Measurements from ENCODE around the gene CRYGB. TPM values are rescaled to one million over a fixed set of nuclear protein-coding genes. Genes with fewer than 3 reads are reported as not detected.

CRYGB gene
- total and polyA plus RNA-seq, 2 donors (not counting 1 experiment from before 2014, with no cell fraction given), result not detected

DNA sequence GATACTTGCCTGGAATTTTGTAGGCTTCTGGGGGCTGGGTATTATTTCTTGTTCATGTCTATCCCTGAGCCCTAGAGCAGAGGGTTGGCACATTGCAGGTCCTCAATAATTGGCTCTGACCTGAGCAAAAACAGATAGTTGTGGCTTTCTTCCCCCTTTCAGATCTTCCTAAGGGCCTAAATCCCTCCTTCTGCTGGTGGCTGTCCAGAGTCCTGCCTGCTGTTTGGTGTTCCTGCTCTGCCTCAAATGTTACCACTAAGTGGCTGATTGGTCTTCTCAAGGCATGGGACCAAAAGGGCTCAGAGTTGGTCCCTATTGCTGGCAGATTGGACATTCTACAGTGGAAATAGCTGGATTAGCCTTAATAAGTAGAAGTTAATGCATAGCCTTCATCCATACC is 1.1 kb upstream of the CRYGB start:
- no peaks in the 10 kb centered on the region for H4K20me1 ChIP-seq (ENCODE audit: control insufficient read depth, extremely low read depth, insufficient read depth, low read length)
- H3K36me3 ChIP-seq (ENCODE audit: control insufficient read depth, insufficient read depth, low read length), result no peaks in the 10 kb centered on the region
- H2AFZ ChIP-seq (ENCODE audit: low read length), result no peak overlapping the region
- H3K9ac ChIP-seq (ENCODE audit: insufficient read depth, low read length), result no peak overlapping the region
- no peak for DNase-seq (ENCODE audit: low read depth in 2 of 2)
- H3K4me3 ChIP-seq (replicated peaks in 1 of 4; ENCODE audit: control extremely low read depth in 1 of 4, insufficient read depth in 1 of 4, low read depth in 3 of 4, low read length in 4 of 4), result no peak overlapping the region
- no peaks in the 10 kb centered on the region for H3K27me3 ChIP-seq (ENCODE audit: control insufficient read depth, insufficient read depth, low read length)
- H3K9me3 ChIP-seq (ENCODE audit: control insufficient read depth, insufficient read depth, low read depth, low read length), result no peaks in the 10 kb centered on the region
- H3K4me1 ChIP-seq (ENCODE audit: control insufficient read depth, extremely low read depth, insufficient read depth, low read length), result no peaks in the 10 kb centered on the region
- H3K27ac ChIP-seq (ENCODE audit: insufficient read depth, low read length), result no peak overlapping the region
- TF ChIP-seq, protein P1, sequence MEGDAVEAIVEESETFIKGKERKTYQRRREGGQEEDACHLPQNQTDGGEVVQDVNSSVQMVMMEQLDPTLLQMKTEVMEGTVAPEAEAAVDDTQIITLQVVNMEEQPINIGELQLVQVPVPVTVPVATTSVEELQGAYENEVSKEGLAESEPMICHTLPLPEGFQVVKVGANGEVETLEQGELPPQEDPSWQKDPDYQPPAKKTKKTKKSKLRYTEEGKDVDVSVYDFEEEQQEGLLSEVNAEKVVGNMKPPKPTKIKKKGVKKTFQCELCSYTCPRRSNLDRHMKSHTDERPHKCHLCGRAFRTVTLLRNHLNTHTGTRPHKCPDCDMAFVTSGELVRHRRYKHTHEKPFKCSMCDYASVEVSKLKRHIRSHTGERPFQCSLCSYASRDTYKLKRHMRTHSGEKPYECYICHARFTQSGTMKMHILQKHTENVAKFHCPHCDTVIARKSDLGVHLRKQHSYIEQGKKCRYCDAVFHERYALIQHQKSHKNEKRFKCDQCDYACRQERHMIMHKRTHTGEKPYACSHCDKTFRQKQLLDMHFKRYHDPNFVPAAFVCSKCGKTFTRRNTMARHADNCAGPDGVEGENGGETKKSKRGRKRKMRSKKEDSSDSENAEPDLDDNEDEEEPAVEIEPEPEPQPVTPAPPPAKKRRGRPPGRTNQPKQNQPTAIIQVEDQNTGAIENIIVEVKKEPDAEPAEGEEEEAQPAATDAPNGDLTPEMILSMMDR (conservative IDR thresholded peaks at IDR 0.05 in 1 of 2, IDR thresholded peaks at IDR 0.05 in 1 of 2; ENCODE audit: low read depth in 1 of 2, low read length in 2 of 2), result no peak
- no peak for TF ChIP-seq EZH2 (IDR thresholded peaks at IDR 0.05; ENCODE audit: low read length, missing control alignments)
- H3K4me2 ChIP-seq (ENCODE audit: extremely low read depth, insufficient read depth, low read length), result no peak overlapping the region
- H3K79me2 ChIP-seq (ENCODE audit: control insufficient read depth, insufficient read depth, low read length), result no peaks in the 10 kb centered on the region

DNA sequence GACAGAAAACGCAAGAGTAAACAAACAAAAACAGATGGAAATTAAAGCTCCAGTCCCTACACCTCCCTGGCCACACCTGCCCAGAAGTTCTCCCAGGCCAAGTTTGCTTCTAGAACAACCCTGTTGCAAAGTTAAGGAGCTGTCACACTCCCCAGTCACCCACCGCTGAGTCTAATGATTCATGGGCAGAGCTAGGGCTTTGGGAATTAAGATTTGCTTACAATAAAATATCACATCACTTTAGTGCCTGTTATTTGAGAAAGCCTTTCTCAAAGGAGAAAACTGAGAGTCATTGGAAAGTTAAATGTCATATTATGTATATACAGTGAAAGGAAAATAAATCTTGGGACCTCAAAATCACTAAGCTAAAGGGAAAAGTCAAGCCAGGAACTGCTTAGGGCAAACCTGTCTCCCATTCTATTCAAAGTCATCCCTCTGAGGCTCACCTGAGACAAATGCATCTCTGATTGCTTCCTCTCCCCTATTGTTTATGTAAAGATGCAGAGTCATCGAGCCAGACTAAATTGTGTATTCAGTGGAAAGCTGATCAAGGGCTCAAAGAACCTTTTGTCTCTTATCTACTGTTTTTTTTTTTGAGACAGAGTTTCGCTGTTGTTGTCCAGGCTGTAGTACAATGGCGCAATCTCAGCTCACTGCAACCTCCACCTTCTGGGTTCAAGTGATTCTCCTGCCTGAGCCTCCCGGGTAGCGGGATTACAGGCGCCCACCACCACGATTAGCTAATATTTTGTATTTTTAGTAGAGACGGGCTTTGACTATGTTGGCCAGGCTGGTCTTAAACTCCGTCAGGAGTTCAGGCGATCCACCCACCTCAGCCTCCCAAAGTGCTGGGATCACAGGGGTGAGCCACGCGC is 2.8 kb downstream of the CRYGB start:
- H3K36me3 ChIP-seq (ENCODE audit: control insufficient read depth, insufficient read depth, low read length), result no peaks in the 10 kb centered on the region
- no peak for TF ChIP-seq EZH2 (IDR thresholded peaks at IDR 0.05; ENCODE audit: low read length, missing control alignments)
- TF ChIP-seq, protein P1 (conservative IDR thresholded peaks at IDR 0.05 in 1 of 2, IDR thresholded peaks at IDR 0.05 in 1 of 2; ENCODE audit: low read depth in 1 of 2, low read length in 2 of 2), result no peak
- H3K27ac ChIP-seq (ENCODE audit: insufficient read depth, low read length), result no peak overlapping the region
- no peak overlapping the region for H3K4me2 ChIP-seq (ENCODE audit: extremely low read depth, insufficient read depth, low read length)
- H3K9me3 ChIP-seq (ENCODE audit: control insufficient read depth, insufficient read depth, low read depth, low read length), result no peaks in the 10 kb centered on the region
- no peak for DNase-seq (ENCODE audit: low read depth in 2 of 2)
- H3K27me3 ChIP-seq (ENCODE audit: control insufficient read depth, insufficient read depth, low read length), result no peaks in the 10 kb centered on the region
- H3K4me1 ChIP-seq (ENCODE audit: control insufficient read depth, extremely low read depth, insufficient read depth, low read length), result no peaks in the 10 kb centered on the region
- H4K20me1 ChIP-seq (ENCODE audit: control insufficient read depth, extremely low read depth, insufficient read depth, low read length), result no peaks in the 10 kb centered on the region
- no peak overlapping the region for H3K4me3 ChIP-seq (replicated peaks in 1 of 4; ENCODE audit: control extremely low read depth in 1 of 4, insufficient read depth in 1 of 4, low read depth in 3 of 4, low read length in 4 of 4)
- no peak overlapping the region for H2AFZ ChIP-seq (ENCODE audit: low read length)
- H3K79me2 ChIP-seq (ENCODE audit: control insufficient read depth, insufficient read depth, low read length), result no peaks in the 10 kb centered on the region
- H3K9ac ChIP-seq (ENCODE audit: insufficient read depth, low read length), result no peak overlapping the region

DNA sequence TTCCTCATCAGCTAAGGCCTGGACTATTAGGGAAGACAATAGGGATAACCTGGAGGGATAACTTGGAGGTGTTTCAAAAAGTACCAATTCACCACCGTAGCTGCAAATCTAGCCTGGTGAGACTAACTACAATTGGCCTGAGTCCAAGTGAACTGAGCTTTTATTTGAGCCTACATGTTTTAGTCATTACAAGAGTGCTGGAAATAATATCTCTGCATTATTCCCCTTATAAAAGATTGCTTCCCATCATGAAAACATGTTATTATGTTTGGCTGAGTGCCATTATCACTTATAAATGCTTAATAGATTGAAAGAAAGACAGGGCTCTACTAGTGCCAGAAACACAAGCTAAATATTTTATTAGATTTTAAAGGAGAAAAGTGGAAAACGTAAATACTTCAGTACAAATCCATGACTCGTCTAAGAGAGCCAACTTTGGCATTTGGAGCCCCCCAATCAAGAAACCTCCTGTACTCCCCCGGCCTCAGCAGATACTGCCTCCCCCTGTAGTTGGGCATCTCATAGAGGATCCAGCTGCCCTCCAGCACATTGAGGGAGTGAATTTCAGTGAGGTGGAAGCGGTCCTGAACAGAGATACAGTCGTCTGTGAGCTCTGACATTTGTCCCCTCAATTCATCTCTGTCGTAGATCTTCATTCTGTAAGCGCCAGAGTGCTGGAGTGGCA is 3.6 kb downstream of the CRYGB start:
- H3K9me3 ChIP-seq (ENCODE audit: control insufficient read depth, insufficient read depth, low read depth, low read length), result no peaks in the 10 kb centered on the region
- H2AFZ ChIP-seq (ENCODE audit: low read length), result no peak overlapping the region
- TF ChIP-seq, protein P1 (conservative IDR thresholded peaks at IDR 0.05 in 1 of 2, IDR thresholded peaks at IDR 0.05 in 1 of 2; ENCODE audit: low read depth in 1 of 2, low read length in 2 of 2), result no peak
- TF ChIP-seq EZH2 (IDR thresholded peaks at IDR 0.05; ENCODE audit: low read length, missing control alignments), result no peak
- no peaks in the 10 kb centered on the region for H3K4me1 ChIP-seq (ENCODE audit: control insufficient read depth, extremely low read depth, insufficient read depth, low read length)
- no peak overlapping the region for H3K4me3 ChIP-seq (replicated peaks in 1 of 4; ENCODE audit: control extremely low read depth in 1 of 4, insufficient read depth in 1 of 4, low read depth in 3 of 4, low read length in 4 of 4)
- H3K36me3 ChIP-seq (ENCODE audit: control insufficient read depth, insufficient read depth, low read length), result no peaks in the 10 kb centered on the region
- no peak overlapping the region for H3K9ac ChIP-seq (ENCODE audit: insufficient read depth, low read length)
- H3K27ac ChIP-seq (ENCODE audit: insufficient read depth, low read length), result no peak overlapping the region
- no peak overlapping the region for H3K4me2 ChIP-seq (ENCODE audit: extremely low read depth, insufficient read depth, low read length)
- H4K20me1 ChIP-seq (ENCODE audit: control insufficient read depth, extremely low read depth, insufficient read depth, low read length), result no peaks in the 10 kb centered on the region
- DNase-seq (ENCODE audit: low read depth in 2 of 2), result peak; percentile 8 to 27
- H3K79me2 ChIP-seq (ENCODE audit: control insufficient read depth, insufficient read depth, low read length), result no peaks in the 10 kb centered on the region
- no peaks in the 10 kb centered on the region for H3K27me3 ChIP-seq (ENCODE audit: control insufficient read depth, insufficient read depth, low read length)
